ENCODE data around the gene GDF11. TPM values are rescaled to one million over a fixed set of nuclear protein-coding genes. Genes with fewer than 3 reads are reported as not detected.
A peak's percentile ranks its signal among the peaks of the same experiment; 100 is the strongest.

GDF11 gene
- total RNA-seq, 1 experiment from 2014 or later, result 31.8 TPM

DNA sequence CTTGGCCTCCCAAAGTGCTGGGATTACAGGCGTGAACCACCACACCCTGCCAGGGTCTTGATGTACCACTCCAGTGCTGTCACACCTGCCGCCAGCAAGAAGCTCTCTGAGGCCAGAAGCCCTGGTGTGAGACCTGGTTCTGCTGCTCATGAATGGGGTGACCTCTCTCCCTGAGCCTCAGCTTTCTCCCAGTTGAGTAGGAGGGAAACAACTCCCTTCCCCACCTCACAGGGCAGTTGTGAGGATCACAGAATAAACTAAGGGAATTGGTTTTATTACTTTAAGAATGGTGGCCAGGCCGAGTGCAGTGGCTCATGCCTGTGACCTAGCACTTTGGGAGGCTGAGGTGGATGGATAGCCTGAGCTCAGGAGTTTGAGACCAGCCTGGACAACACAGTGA, 8.3 kb upstream of the GDF11 start:
- H4K5ac ChIP-seq (ENCODE audit: insufficient read length, low read depth, low read length), result no peak overlapping the region
- WGBS (ENCODE audit: extremely low coverage, insufficient read length, low lambda C conversion rate), result no CpG with 5 or more reads among the region's 3 CpGs
- H3K4me2 ChIP-seq (ENCODE audit: insufficient read depth, insufficient read length, low read length), result no peak overlapping the region
- no peaks in the 10 kb centered on the region; a peak in 1 of 5 replicates for H3K9me3 Mint-ChIP-seq
- H3K14ac ChIP-seq (ENCODE audit: insufficient read depth, low read length), result no peak overlapping the region
- no peak overlapping the region for H3K4ac ChIP-seq (ENCODE audit: low read depth, low read length)
- H3K23me2 ChIP-seq (ENCODE audit: insufficient read length, low read depth, low read length, poor library complexity, severe bottlenecking), result peaks cover 16% of the 10 kb centered on the region
- H2BK120ac ChIP-seq (ENCODE audit: low read depth, low read length, poor library complexity, severe bottlenecking), result no peak overlapping the region
- no peaks in the 10 kb centered on the region; a peak in 1 of 7 replicates for H3K36me3 Mint-ChIP-seq (ENCODE audit: insufficient read depth in 1 of 3, low read depth in 3 of 3)
- no peak overlapping the region for H2BK15ac ChIP-seq (ENCODE audit: low read depth, low read length)
- H3K9me3 ChIP-seq (ENCODE audit: control insufficient read depth, low read depth, low read length), result no peaks in the 10 kb centered on the region
- no peaks in the 10 kb centered on the region for H3K79me1 ChIP-seq (ENCODE audit: insufficient read depth, low read depth, low read length, poor library complexity, severe bottlenecking)
- peaks cover 34 to 40% of the 10 kb centered on the region in 2 experiments for H3K4me1 Mint-ChIP-seq
- no peak overlapping the region for H3K18ac ChIP-seq (ENCODE audit: insufficient read length, low read depth, low read length)
- H3K9ac ChIP-seq (ENCODE audit: extremely low read depth, insufficient read length, low read length), result no peak overlapping the region
- no peak overlapping the region for H2BK20ac ChIP-seq (ENCODE audit: low read depth, low read length, poor library complexity, severe bottlenecking)
- no peak for DNase-seq
- no peak overlapping the region for H3K56ac ChIP-seq (ENCODE audit: insufficient read length, low read depth, low read length)
- no peak overlapping the region for H2BK5ac ChIP-seq (ENCODE audit: insufficient read length, low read length)
- H3K4me3 Mint-ChIP-seq, result no peak overlapping the region
- no peak overlapping the region for H2AK5ac ChIP-seq (ENCODE audit: insufficient read length, low read length)
- H2AFZ ChIP-seq (ENCODE audit: low read length), result no peak overlapping the region
- no peak overlapping the region for H4K8ac ChIP-seq (replicated peaks; ENCODE audit: insufficient read length, low read depth, low read length)
- no peak overlapping the region for H3K23ac ChIP-seq (ENCODE audit: insufficient read length, low read depth, low read length)
- no peaks in the 10 kb centered on the region; the same call in 1 of the 2 replicates for H3K4me1 ChIP-seq (ENCODE audit: insufficient read depth, low read length)
- no peak overlapping the region for H3K27ac ChIP-seq (ENCODE audit: insufficient read length, low read depth, low read length)
- H4K91ac ChIP-seq (ENCODE audit: insufficient read length, low read depth, low read length), result no peak overlapping the region
- no peaks in the 10 kb centered on the region for H3K79me2 ChIP-seq (ENCODE audit: insufficient read depth, low read length)
- no peak overlapping the region for H3T11ph ChIP-seq (ENCODE audit: low read length)
- 0 out of 7 replicates have a peak overlapping the region, but pooled peaks of 1 of the 3 experiments have one; percentile 22 for H3K27ac Mint-ChIP-seq
- no peaks in the 10 kb centered on the region; the same call in 1 of the 2 replicates for H3K27me3 Mint-ChIP-seq (ENCODE audit: low read depth)
- H3K27me3 ChIP-seq (ENCODE audit: insufficient read depth, low read length), result no peaks in the 10 kb centered on the region
- no peak overlapping the region for H2BK12ac ChIP-seq (ENCODE audit: insufficient read length, low read depth, low read length)
- H4K20me1 ChIP-seq (ENCODE audit: control insufficient read depth, insufficient read depth, insufficient read length), result peaks cover 2% of the 10 kb centered on the region
- TF ChIP-seq CTCF (conservative IDR thresholded peaks at IDR 0.05), result no peak
